Neuronal stem cell (in vitro differentiated cells): ENCODE results near the gene SKP2.

Experiments used
- DNase-seq: peaks from one replicate; pipeline ENCODE4 v3.0.0-alpha.2; 2013; ENCODE audit warnings: low spot score
- H2AFZ ChIP-seq: one replicate; pipeline ENCODE4 v1.6.1; 2013; ENCODE audit warnings: mild to moderate bottlenecking, low read length, inconsistent platforms
- H2AK5ac ChIP-seq: 2 replicates; pipeline ENCODE4 v1.6.1; 2013; ENCODE audit warnings: low read depth, mild to moderate bottlenecking, inconsistent platforms, low read length, moderate library complexity, mixed read lengths
- H2BK120ac ChIP-seq: 2 replicates; pipeline ENCODE4 v1.6.1; 2013; ENCODE audit warnings: low read depth, mild to moderate bottlenecking, inconsistent platforms, low read length, moderate library complexity, mixed read lengths
- H2BK12ac ChIP-seq: one replicate; pipeline ENCODE4 v1.6.1; 2013; ENCODE audit warnings: low read length, inconsistent platforms
- H2BK15ac ChIP-seq: 2 replicates; pipeline ENCODE4 v1.6.1; 2013; ENCODE audit warnings: mild to moderate bottlenecking, low read length, inconsistent platforms, mixed read lengths
- H2BK5ac ChIP-seq: one replicate; pipeline ENCODE4 v1.6.1; 2013; ENCODE audit warnings: inconsistent platforms, mild to moderate bottlenecking, low read length, moderate library complexity
- H3K14ac ChIP-seq: one replicate; pipeline ENCODE4 v1.6.1; 2013; ENCODE audit warnings: low read length, inconsistent platforms
- H3K18ac ChIP-seq: 2 replicates; pipeline ENCODE4 v1.6.1; 2013; ENCODE audit warnings: low read length, inconsistent platforms
- H3K23ac ChIP-seq: 2 replicates; pipeline ENCODE4 v1.6.1; 2013; ENCODE audit warnings: low read depth, mild to moderate bottlenecking, mixed read lengths, low read length, inconsistent platforms; ENCODE audit not compliant: poor library complexity
- H3K27ac ChIP-seq: replicated peaks from 3 replicates; pipeline ENCODE4 v1.5.1; 2013; ENCODE audit warnings: low read length, inconsistent platforms
- H3K27me3 ChIP-seq, 3 experiments: 2 replicates each; pipeline ENCODE4 v1.6.1; 2013; ENCODE audit warnings: low read length in 3 of 3, mild to moderate bottlenecking in 2 of 3, inconsistent platforms in 1 of 3, low read depth in 1 of 3, mixed read lengths in 1 of 3, moderate library complexity in 1 of 3; ENCODE audit not compliant: control insufficient read depth in 3 of 3, insufficient read depth in 3 of 3
- H3K36me3 ChIP-seq, 2 donors: replicated peaks in 1 of 2; 2 replicates each; pipeline ENCODE4 v1.6.1; 2013; ENCODE audit warnings: low read length in 2 of 2; ENCODE audit not compliant: control insufficient read depth in 2 of 2, insufficient read depth in 2 of 2
- H3K4ac ChIP-seq: 2 replicates; pipeline ENCODE4 v1.6.1; 2013; ENCODE audit warnings: inconsistent platforms, mild to moderate bottlenecking, low read length, moderate library complexity
- H3K4me1 ChIP-seq, 2 donors: 1 replicate in 1 of 2; 2 replicates in 1 of 2; pipeline ENCODE4 v1.6.1; 2013; ENCODE audit warnings: low read length in 2 of 2, low read depth in 1 of 2; ENCODE audit not compliant: control insufficient read depth in 2 of 2, insufficient read depth in 1 of 2
- H3K4me2 ChIP-seq: one replicate; pipeline ENCODE4 v1.6.1; 2013; ENCODE audit warnings: mild to moderate bottlenecking, low read length, inconsistent platforms; ENCODE audit not compliant: insufficient read depth, poor library complexity, severe bottlenecking
- H3K4me3 ChIP-seq, 2 donors: 2 replicates each; pipeline ENCODE4 v1.5.1; 2013; ENCODE audit warnings: low read length in 2 of 2, mild to moderate bottlenecking in 2 of 2, inconsistent platforms in 1 of 2, moderate library complexity in 1 of 2
- H3K79me1 ChIP-seq: one replicate; pipeline ENCODE4 v1.6.1; 2013; ENCODE audit warnings: low read depth, mild to moderate bottlenecking, inconsistent platforms, low read length, moderate library complexity
- H3K9ac ChIP-seq: one replicate; pipeline ENCODE4 v1.6.1; 2013; ENCODE audit warnings: mild to moderate bottlenecking, low read depth, low read length, inconsistent platforms; ENCODE audit not compliant: poor library complexity
- H3K9me3 ChIP-seq, 2 donors: replicated peaks in 1 of 2; 2 replicates each; pipeline versions ENCODE3 to v1.6.1; 2013; ENCODE audit warnings: low read length in 2 of 2, mild to moderate bottlenecking in 2 of 2, inconsistent platforms in 1 of 2, low read depth in 1 of 2, mixed read lengths in 1 of 2, moderate library complexity in 1 of 2; ENCODE audit not compliant: control insufficient read depth in 2 of 2, insufficient read depth in 1 of 2
- H4K8ac ChIP-seq: one replicate; pipeline ENCODE4 v1.6.1; 2013; ENCODE audit warnings: low read depth, mild to moderate bottlenecking, inconsistent platforms, low read length, moderate library complexity
- H4K91ac ChIP-seq: one replicate; pipeline ENCODE4 v1.6.1; 2013; ENCODE audit warnings: low read length, low read depth, mild to moderate bottlenecking, inconsistent platforms; ENCODE audit not compliant: poor library complexity
- WGBS, 2 donors: extraction: QIAGEN DNeasy Blood & Tissue Kit; methylation state at CpG; one replicate each; pipeline ENCODE4 v1.1.7; 2013; ENCODE audit warnings: missing lambda C conversion rate in 2 of 2, mixed read lengths in 1 of 2; ENCODE audit not compliant: insufficient read length in 2 of 2, insufficient replicate concordance in 1 of 2; ENCODE audit errors: extremely low coverage in 2 of 2; 5-methylcytosine and 5-hydroxymethylcytosine counted together

The SKP2 gene

GRCh38 chr5:36172599-36172998, 20.7 kb downstream of the SKP2 start:
- Histone ChIP-seq H3K27ac (no peak overlapping the region), H3K9me3 (no peaks in the 10 kb centered on the region), H2BK15ac (no peak overlapping the region), H3K4me1 (no peaks in the 10 kb centered on the region), H2AK5ac (no peak overlapping the region), H3K79me1 (no peaks in the 10 kb centered on the region), H3K27me3 (no peaks in the 10 kb centered on the region), H2BK5ac (no peak overlapping the region), H3K4me3 (no peak overlapping the region), H2BK12ac (no peak overlapping the region), H2BK120ac (no peak overlapping the region), H3K18ac (no peak overlapping the region), H3K4me2 (no peak overlapping the region), H2AFZ (no peak overlapping the region), H4K8ac (no peak overlapping the region), H3K9ac (no peak overlapping the region), H3K14ac (no peak overlapping the region), H3K23ac (no peak overlapping the region), H4K91ac (no peak overlapping the region), H3K36me3 (peaks cover 23 to 98% of the 10 kb centered on the region in 2 donors), H3K4ac (no peak overlapping the region)
- no peak for DNase-seq
- WGBS, 2 donors, result no CpG with 5 or more reads among the region's 1 CpG

- H3K18ac ChIP-seq, result no peak overlapping the region
- H3K4me3 ChIP-seq, result no peak overlapping the region
- no peak overlapping the region for H3K14ac ChIP-seq
- DNase-seq, result no peak
- H3K79me1 ChIP-seq, result no peaks in the 10 kb centered on the region
- WGBS, 2 donors, result no CpG with 5 or more reads among the region's 2 CpGs
- no peak overlapping the region for H3K9ac ChIP-seq
- H2BK5ac ChIP-seq, result no peak overlapping the region
- no peak overlapping the region for H2AK5ac ChIP-seq
- H2AFZ ChIP-seq, result no peak overlapping the region
- no peak overlapping the region for H3K4ac ChIP-seq
- peaks cover 17 to 98% of the 10 kb centered on the region in 2 donors for H3K36me3 ChIP-seq
- H3K27me3 ChIP-seq, result no peaks in the 10 kb centered on the region
- H3K23ac ChIP-seq, result no peak overlapping the region
- no peak overlapping the region for H3K4me2 ChIP-seq
- H3K9me3 ChIP-seq, result no peaks in the 10 kb centered on the region
- H4K8ac ChIP-seq, result no peak overlapping the region
- H4K91ac ChIP-seq, result no peak overlapping the region
- H2BK12ac ChIP-seq, result no peak overlapping the region
- peaks cover 0 to 2% of the 10 kb centered on the region in 2 donors for H3K4me1 ChIP-seq
- H3K27ac ChIP-seq, result no peak overlapping the region
- H2BK120ac ChIP-seq, result no peak overlapping the region
- H2BK15ac ChIP-seq, result no peak overlapping the region
These were observed 21.5 kb downstream of the SKP2 start for GRCh38 chr5:36173426-36173825.

- Histone ChIP-seq H4K8ac (no peak overlapping the region), H3K4me2 (no peak overlapping the region), H3K9ac (no peak overlapping the region), H3K36me3 (peaks cover 15 to 99% of the 10 kb centered on the region in 2 donors), H3K79me1 (no peaks in the 10 kb centered on the region), H3K4me3 (no peak overlapping the region), H3K4ac (no peak overlapping the region), H3K9me3 (no peaks in the 10 kb centered on the region), H4K91ac (no peak overlapping the region), H2AFZ (no peak overlapping the region), H2AK5ac (no peak overlapping the region), H3K4me1 (peaks cover 0 to 4% of the 10 kb centered on the region in 2 donors), H3K27me3 (no peaks in the 10 kb centered on the region), H2BK15ac (no peak overlapping the region), H2BK120ac (no peak overlapping the region), H2BK5ac (no peak overlapping the region), H3K27ac (no peak overlapping the region), H3K14ac (no peak overlapping the region), H3K18ac (no peak overlapping the region), H3K23ac (no peak overlapping the region), H2BK12ac (no peak overlapping the region)
- no peak for DNase-seq
- no CpG with 5 or more reads among the region's 3 CpGs for WGBS, 2 donors
These were observed 22.2 kb downstream of the SKP2 start for GRCh38 chr5:36174119-36174518.

GRCh38 chr5:36175043-36175442, 23.1 kb downstream of the SKP2 start:
- Histone ChIP-seq H3K79me1 (no peaks in the 10 kb centered on the region), H3K4me1 (peaks cover 0 to 4% of the 10 kb centered on the region in 2 donors), H2BK5ac (no peak overlapping the region), H3K14ac (no peak overlapping the region), H3K9ac (no peak overlapping the region), H2AFZ (no peak overlapping the region), H3K27me3 (no peaks in the 10 kb centered on the region), H4K8ac (no peak overlapping the region), H3K27ac (no peak overlapping the region), H3K4me2 (no peak overlapping the region), H3K4ac (no peak overlapping the region), H3K36me3 (peaks cover 15 to 100% of the 10 kb centered on the region in 2 donors), H4K91ac (no peak overlapping the region), H2BK120ac (no peak overlapping the region), H3K4me3 (no peak overlapping the region), H2AK5ac (no peak overlapping the region), H3K9me3 (no peaks in the 10 kb centered on the region), H3K18ac (no peak overlapping the region), H2BK15ac (no peak overlapping the region), H3K23ac (no peak overlapping the region), H2BK12ac (no peak overlapping the region)
- no CpG with 5 or more reads among the region's 5 CpGs for WGBS, 2 donors
- DNase-seq, result no peak
